Kidney (tissue), 14 donors: ENCODE data around the gene ALK. TPM values are rescaled to one million over a fixed set of nuclear protein-coding genes. Genes with fewer than 3 reads are reported as not detected.

Source experiments
- DNase-seq, 5 donors: peaks; one replicate each; pipeline ENCODE4 v3.0.0-alpha.2; 2013 to 2020
- FAIRE-seq: peaks from 2 replicates; lab custom pipeline; 2012; peaks lifted over from hg19 to GRCh38; lab: Jason Lieb, UNC
- H3K27ac ChIP-seq, 2 donors: one replicate each; pipeline ENCODE4 v1.7.0; 2013; ENCODE audit warnings: low read depth in 2 of 2, low read length in 2 of 2, inconsistent platforms in 1 of 2
- H3K27me3 ChIP-seq: one replicate; pipeline ENCODE4 v1.7.1; 2013; ENCODE audit warnings: low read length, inconsistent platforms; ENCODE audit not compliant: control insufficient read depth, insufficient read depth
- H3K36me3 ChIP-seq, 3 donors: one replicate each; pipeline versions ENCODE4 v1.7.0 to v1.7.1; 2013; ENCODE audit warnings: low read length in 3 of 3, control low read depth in 1 of 3, inconsistent platforms in 1 of 3; ENCODE audit not compliant: insufficient read depth in 3 of 3, control insufficient read depth in 2 of 3
- H3K4me1 ChIP-seq, 3 donors: one replicate each; pipeline versions ENCODE4 v1.7.0 to v1.7.1; 2013; ENCODE audit warnings: low read length in 3 of 3, inconsistent platforms in 1 of 3, low read depth in 1 of 3; ENCODE audit not compliant: control insufficient read depth in 2 of 3, insufficient read depth in 2 of 3
- H3K4me3 ChIP-seq, 3 donors: one replicate each; pipeline versions ENCODE4 v1.7.0 to v1.8.1; 2013; ENCODE audit warnings: low read length in 3 of 3, control low read depth in 1 of 3, inconsistent platforms in 1 of 3
- H3K9ac ChIP-seq, 3 donors: one replicate each; pipeline versions ENCODE4 v1.7.0 to v1.7.1; 2013; ENCODE audit warnings: low read length in 3 of 3, control low read depth in 1 of 3, inconsistent platforms in 1 of 3
- H3K9me3 ChIP-seq, 3 donors: one replicate each; pipeline versions ENCODE4 v1.7.0 to v1.7.1; 2013; ENCODE audit warnings: low read length in 3 of 3, control low read depth in 1 of 3, inconsistent platforms in 1 of 3; ENCODE audit not compliant: control insufficient read depth in 2 of 3, insufficient read depth in 1 of 3
- intact Hi-C: fragments of 100-400 bp; cut with DNase I; formaldehyde crosslinking; loops from one replicate; pipeline ENCODE4 v1.11.1; 2022
- polyA plus RNA-seq: library from polyadenylated mRNA; stranded (reverse); fragments of 350-450 nt; fragmentation: Illumina TruSeq; extraction: RNeasy Lipid Tissue Mini Kit (QIAGEN cat#74804); gene quantifications from one replicate; pipeline ENCODE4 v1.2.3, GENCODE V29; 2014; ENCODE audit warnings: low read depth, low replicate concordance; ENCODE audit not compliant: insufficient read depth
- total RNA-seq: library from RNA; stranded (reverse); fragmentation: NEBNext Ultra II Directional; extraction: Animal tissue kit (Norgen Biotek cat#: 25700); gene quantifications from one replicate; pipeline ENCODE4 v1.2.1, GENCODE V29; 2021
- TF ChIP-seq, protein P1 (sequence below): IDR thresholded peaks from 3 replicates; pipeline ENCODE4 v1.5.1; 2012; ENCODE audit warnings: mild to moderate bottlenecking, moderate library complexity, borderline replicate concordance; ENCODE audit not compliant: insufficient read depth; ENCODE audit errors: extremely low read depth
- donor health status: control.
- donor health status: control.
- donor health status: control.
- donor health status: control.
- donor health status: control.
- donor health status: DM: yes; HTN: yes; CAD: no.
- donor health status: Normal renal cell carcinoma (clear cell type).

Gene ALK
- total and polyA plus RNA-seq, 2 donors from 2014 or later = 0.13 TPM; not detected in 1

DNA sequence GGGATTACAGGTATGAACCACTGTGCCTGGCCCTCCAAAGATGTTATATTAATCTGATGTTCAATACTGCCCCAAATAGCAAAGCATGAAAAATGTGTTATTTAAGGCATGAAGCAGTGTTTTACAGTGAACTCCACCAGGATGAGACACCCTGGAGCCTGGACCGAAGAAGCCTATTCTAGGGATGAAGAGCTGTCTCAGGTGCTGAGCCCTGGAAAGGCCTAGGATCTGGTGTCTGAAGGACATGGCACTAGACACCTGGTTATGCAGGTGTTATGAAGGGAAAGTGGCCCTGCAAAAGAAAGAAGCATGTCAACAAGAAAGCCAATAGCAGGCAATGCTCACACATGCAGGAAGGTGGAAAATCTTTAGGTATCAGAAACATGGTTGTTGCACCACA is 431.8 kb downstream of the ALK start:
- Histone ChIP-seq H3K9ac (no peak overlapping the region), H3K27ac (no peak overlapping the region), H3K27me3 (no peaks in the 10 kb centered on the region), H3K36me3 (no peaks in the 10 kb centered on the region), H3K4me3 (no peak overlapping the region), H3K9me3 (no peaks in the 10 kb centered on the region), H3K4me1 (no peaks in the 10 kb centered on the region)
- intact Hi-C loops = no loop called here
- TF ChIP-seq, protein P1, sequence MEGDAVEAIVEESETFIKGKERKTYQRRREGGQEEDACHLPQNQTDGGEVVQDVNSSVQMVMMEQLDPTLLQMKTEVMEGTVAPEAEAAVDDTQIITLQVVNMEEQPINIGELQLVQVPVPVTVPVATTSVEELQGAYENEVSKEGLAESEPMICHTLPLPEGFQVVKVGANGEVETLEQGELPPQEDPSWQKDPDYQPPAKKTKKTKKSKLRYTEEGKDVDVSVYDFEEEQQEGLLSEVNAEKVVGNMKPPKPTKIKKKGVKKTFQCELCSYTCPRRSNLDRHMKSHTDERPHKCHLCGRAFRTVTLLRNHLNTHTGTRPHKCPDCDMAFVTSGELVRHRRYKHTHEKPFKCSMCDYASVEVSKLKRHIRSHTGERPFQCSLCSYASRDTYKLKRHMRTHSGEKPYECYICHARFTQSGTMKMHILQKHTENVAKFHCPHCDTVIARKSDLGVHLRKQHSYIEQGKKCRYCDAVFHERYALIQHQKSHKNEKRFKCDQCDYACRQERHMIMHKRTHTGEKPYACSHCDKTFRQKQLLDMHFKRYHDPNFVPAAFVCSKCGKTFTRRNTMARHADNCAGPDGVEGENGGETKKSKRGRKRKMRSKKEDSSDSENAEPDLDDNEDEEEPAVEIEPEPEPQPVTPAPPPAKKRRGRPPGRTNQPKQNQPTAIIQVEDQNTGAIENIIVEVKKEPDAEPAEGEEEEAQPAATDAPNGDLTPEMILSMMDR = no peak
- no peak for DNase-seq
- no peak for FAIRE-seq

DNA sequence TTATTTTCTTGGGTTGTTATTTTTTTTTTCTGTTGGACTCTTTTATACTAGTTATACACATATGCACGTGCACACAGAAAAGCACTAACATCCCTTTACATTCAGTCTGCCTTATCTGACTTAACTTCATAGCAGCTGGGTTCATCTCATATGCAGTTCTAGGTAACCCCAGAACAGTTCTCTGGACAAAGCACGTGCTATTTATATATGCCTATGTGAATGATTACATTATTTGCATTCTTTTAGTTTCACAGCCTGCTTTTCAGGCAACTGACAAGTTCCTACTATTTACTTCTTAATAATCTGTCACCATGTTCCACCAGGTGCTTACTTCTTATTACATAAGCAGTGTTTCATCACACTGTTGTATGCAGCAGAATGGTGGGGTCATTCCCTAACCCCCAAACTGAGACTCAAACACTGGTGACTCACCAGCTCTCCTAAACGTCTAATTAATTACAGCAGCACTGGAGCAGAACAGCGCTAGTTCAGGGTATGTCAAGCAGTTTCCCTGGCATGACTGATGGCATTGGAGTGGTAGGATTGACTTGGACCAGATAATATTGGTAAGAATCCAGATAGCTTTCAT is 433.3 kb downstream of the ALK start:
- no peaks in the 10 kb centered on the region for H3K9me3 ChIP-seq
- TF ChIP-seq, protein P1 = no peak
- H3K9ac ChIP-seq = no peak overlapping the region
- no peak overlapping the region for H3K4me3 ChIP-seq
- no peaks in the 10 kb centered on the region for H3K36me3 ChIP-seq
- no peaks in the 10 kb centered on the region for H3K4me1 ChIP-seq
- no peak for DNase-seq
- no peak for FAIRE-seq
- intact Hi-C loops = no loop called here
- H3K27me3 ChIP-seq = no peaks in the 10 kb centered on the region
- no peak overlapping the region for H3K27ac ChIP-seq

DNA sequence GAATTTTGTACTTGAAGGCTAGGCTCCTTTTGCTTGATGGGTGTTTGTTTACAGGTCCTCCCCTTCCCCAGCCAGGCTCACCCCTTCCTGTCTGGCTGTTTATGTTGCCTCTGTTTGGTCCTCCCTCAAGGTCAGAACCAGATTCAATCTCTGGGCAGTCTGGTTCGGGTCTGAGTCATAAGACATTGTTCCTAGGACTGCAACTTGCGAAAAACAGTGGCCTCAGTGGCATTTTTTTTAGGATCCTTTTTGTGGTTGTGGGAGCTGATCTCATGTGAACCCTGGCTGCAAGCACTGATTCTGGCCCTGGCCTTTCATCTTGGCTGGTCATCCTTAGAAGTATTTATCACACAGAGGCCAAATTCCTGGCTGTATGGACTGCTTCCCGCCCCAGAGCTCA is 435.8 kb downstream of the ALK start:
- H3K9ac ChIP-seq = no peak overlapping the region
- H3K4me1 ChIP-seq = no peaks in the 10 kb centered on the region
- DNase-seq = no peak
- intact Hi-C loops = no loop called here
- H3K27ac ChIP-seq = no peak overlapping the region
- H3K9me3 ChIP-seq = no peaks in the 10 kb centered on the region
- no peaks in the 10 kb centered on the region for H3K36me3 ChIP-seq
- no peak for FAIRE-seq
- H3K27me3 ChIP-seq = no peaks in the 10 kb centered on the region
- TF ChIP-seq, protein P1 = no peak
- H3K4me3 ChIP-seq = no peak overlapping the region

DNA sequence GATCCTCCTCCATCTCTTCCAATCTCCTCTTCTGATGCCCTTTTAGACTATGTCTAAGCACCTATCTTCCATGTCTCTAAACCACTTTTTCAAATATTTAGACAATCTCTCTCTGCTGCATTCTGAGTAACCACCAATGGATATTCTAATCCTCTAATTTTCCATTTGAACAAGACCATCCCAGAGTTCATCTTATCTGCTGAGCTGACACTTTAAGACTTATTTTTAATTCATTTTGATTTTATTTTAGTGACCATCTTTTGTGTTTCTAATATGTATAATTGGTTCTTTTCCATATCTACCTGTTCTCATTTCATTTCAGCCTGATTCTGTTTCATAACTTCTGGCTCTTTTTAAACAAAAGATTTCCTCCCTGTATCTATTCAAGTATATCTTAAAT is 436.3 kb downstream of the ALK start:
- no peak for FAIRE-seq
- TF ChIP-seq, protein P1 = no peak
- no peak overlapping the region for H3K27ac ChIP-seq
- H3K9ac ChIP-seq = no peak overlapping the region
- no peak overlapping the region for H3K4me3 ChIP-seq
- H3K27me3 ChIP-seq = no peaks in the 10 kb centered on the region
- no peaks in the 10 kb centered on the region for H3K9me3 ChIP-seq
- H3K4me1 ChIP-seq = no peaks in the 10 kb centered on the region
- no peak for DNase-seq
- H3K36me3 ChIP-seq = no peaks in the 10 kb centered on the region
- intact Hi-C loops = no loop called here
